Adipocyte (in vitro differentiated cells): ENCODE results near the gene HACD2.
"Not testable (repeated sequence)": the region's sequence is repeated elsewhere in the genome, so short reads cannot be mapped to it uniquely, and the experiment has no call there.

Experiments used
- DNase-seq: peaks from one replicate; pipeline ENCODE4 v3.0.0-alpha.2; 2015; ENCODE audit warnings: low read depth
- H3K27me3 ChIP-seq: replicated peaks from 2 replicates; pipeline ENCODE4 v1.7.0; 2013; ENCODE audit warnings: mild to moderate bottlenecking, low read length, moderate library complexity; ENCODE audit not compliant: control insufficient read depth, insufficient read depth
- H3K36me3 ChIP-seq: 2 replicates; pipeline ENCODE4 v1.7.0; 2013; ENCODE audit warnings: low read length, mild to moderate bottlenecking, moderate library complexity; ENCODE audit not compliant: control insufficient read depth, insufficient read depth, severe bottlenecking
- H3K4me1 ChIP-seq: 2 replicates; pipeline ENCODE4 v1.7.0; 2013; ENCODE audit warnings: mild to moderate bottlenecking, low read length, moderate library complexity; ENCODE audit not compliant: control insufficient read depth, insufficient read depth
- H3K4me3 ChIP-seq: 2 replicates; pipeline ENCODE4 v1.7.0; 2013; ENCODE audit warnings: mild to moderate bottlenecking, low read length, moderate library complexity
- H3K9ac ChIP-seq: 2 replicates; pipeline ENCODE4 v1.7.0; 2013; ENCODE audit warnings: mild to moderate bottlenecking, low read length, moderate library complexity
- H3K9me3 ChIP-seq: 2 replicates; pipeline ENCODE4 v1.7.0; 2013; ENCODE audit warnings: mild to moderate bottlenecking, low read length, moderate library complexity; ENCODE audit not compliant: control insufficient read depth

Gene HACD2

DNA sequence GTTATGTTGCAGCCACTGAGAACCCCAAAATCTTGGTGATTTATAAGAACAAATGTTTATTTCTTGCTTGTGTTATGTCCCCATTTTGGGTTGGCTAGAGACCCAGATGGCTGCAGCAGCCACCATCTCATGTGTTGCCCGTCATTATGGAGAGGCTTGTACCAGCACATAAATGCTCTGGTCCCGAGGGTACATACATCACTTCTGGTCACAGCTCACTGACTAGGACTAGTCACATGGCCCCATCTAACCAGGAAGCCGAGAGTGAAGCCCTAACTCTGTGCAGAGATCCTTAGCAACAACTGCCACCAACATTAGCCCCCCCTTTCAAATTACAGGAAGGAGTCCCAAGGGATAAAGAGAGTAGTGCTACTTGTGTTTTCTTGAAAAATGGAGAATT lies 25.5 kb upstream of the HACD2 start:
- H3K36me3 ChIP-seq: peaks cover 45% of the 10 kb centered on the region
- H3K9ac ChIP-seq: no peak overlapping the region
- H3K4me3 ChIP-seq: no peak overlapping the region
- no peaks in the 10 kb centered on the region for H3K27me3 ChIP-seq
- no peaks in the 10 kb centered on the region for H3K9me3 ChIP-seq
- no peak for DNase-seq
- peaks cover 16% of the 10 kb centered on the region for H3K4me1 ChIP-seq

DNA sequence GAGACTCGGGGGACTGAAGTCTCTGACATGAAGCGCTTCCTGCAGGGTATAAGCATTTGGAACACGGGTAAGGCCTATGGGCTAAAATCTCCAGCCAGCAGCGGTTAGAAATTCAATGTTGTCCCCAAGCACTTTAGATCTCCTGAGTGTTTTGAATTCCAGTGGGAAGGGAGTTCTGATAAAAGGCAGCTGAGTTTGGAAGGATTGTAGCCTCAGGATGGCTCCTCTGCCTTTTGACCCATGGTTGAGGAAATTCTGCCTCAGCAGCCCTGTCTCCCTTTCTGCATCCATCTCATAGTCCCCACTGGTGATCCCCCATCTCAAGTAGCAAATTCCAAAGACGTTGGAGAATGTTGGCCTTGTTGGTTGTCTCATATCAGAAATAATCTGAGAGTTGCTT lies 24.2 kb upstream of the HACD2 start:
- H3K9me3 ChIP-seq: no peaks in the 10 kb centered on the region
- H3K4me1 ChIP-seq: peaks cover 27% of the 10 kb centered on the region
- H3K36me3 ChIP-seq: peaks cover 38% of the 10 kb centered on the region
- H3K27me3 ChIP-seq: no peaks in the 10 kb centered on the region
- no peak for DNase-seq
- H3K4me3 ChIP-seq: no peak overlapping the region
- H3K9ac ChIP-seq: no peak overlapping the region

DNA sequence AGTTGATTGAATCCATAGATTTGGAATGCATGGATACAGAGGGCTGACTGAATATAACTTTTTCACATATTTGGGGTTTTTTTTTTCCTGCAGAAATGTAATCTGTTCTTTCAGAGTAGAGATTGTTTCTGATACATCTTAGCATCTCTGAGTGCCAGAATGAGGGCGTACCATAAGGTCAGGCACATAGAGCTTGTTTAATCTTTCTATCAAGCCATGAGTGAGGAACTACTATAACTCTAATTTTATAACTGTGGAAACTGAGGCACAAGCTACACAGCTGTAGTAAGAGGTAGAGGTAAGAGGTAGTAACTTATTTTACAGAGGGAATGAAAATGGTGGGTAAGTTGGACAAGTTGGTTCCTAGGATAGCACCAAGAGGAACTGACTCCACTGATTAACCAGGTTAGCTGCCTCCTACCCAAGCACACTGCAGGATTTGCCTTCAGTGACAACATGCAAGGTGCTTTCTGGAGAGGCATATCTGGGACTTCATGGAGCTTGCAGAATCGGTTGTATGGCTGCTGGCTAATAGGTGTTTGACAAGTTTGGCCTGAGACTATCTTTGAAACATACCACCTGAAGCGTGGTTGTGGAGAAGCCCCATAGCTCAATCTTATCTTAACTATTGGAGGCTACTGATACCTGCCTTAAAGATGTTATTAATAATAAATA lies 23.5 kb upstream of the HACD2 start:
- H3K9me3 ChIP-seq: no peaks in the 10 kb centered on the region

DNA sequence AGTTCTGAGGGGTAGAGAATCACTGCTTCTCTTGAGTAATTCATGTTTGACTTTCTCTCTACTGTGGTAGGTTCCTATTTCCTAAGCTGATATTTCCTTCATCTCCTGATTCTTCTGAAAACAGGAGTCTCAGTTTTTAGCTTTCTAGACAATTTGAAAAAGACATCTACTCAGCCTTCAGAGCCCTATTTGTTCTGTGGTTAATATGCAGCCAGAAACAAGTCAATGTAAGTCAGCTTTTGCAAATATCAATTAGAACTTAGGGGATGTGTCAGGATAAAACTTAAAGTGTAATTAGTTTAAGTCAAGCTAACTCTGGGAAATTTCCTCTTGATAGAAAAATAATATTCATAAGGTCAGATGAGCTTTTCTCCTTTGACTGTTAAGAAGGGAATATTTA lies 21.7 kb upstream of the HACD2 start:
- Histone ChIP-seq H3K4me1 (peaks cover 51% of the 10 kb centered on the region), H3K36me3 (peaks cover 12% of the 10 kb centered on the region), H3K4me3 (no peak overlapping the region), H3K9me3 (no peaks in the 10 kb centered on the region), H3K27me3 (no peaks in the 10 kb centered on the region), H3K9ac (peak overlapping the region; percentile 46)
- no peak for DNase-seq

More for the DNA sequence above, 23.5 kb upstream of the HACD2 start:
- Histone ChIP-seq H3K9ac (no peak overlapping the region), H3K4me1 (peaks cover 34% of the 10 kb centered on the region), H3K27me3 (no peaks in the 10 kb centered on the region), H3K36me3 (peaks cover 31% of the 10 kb centered on the region), H3K4me3 (no peak overlapping the region)
- DNase-seq: no peak

DNA sequence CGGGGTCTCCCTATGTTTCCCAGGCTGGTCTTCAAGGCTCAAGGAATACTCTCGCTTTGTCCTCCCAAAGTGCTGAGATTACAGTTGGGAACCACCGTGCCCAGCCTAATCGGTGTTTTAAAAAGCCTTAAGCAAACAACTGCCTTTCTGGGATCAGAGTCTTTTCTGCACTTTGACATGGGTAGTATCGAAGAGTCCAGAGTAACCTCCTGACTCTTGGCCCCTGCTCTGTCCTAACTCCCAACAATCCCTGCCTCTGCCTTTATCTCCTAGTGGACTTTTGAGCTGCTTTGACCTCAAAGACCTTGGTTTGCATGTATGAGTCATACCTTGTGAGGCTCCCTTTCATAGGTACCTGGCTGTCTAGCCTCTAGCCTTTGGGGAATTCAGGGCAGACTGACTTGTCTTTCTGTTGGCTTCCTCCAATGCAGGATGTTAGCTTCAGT lies 21.0 kb upstream of the HACD2 start:
- Histone ChIP-seq H3K36me3 (peaks cover 7% of the 10 kb centered on the region), H3K4me1 (peaks cover 58% of the 10 kb centered on the region), H3K27me3 (no peaks in the 10 kb centered on the region), H3K9ac (no peak overlapping the region), H3K9me3 (no peaks in the 10 kb centered on the region), H3K4me3 (no peak overlapping the region)
- DNase-seq: no peak

DNA sequence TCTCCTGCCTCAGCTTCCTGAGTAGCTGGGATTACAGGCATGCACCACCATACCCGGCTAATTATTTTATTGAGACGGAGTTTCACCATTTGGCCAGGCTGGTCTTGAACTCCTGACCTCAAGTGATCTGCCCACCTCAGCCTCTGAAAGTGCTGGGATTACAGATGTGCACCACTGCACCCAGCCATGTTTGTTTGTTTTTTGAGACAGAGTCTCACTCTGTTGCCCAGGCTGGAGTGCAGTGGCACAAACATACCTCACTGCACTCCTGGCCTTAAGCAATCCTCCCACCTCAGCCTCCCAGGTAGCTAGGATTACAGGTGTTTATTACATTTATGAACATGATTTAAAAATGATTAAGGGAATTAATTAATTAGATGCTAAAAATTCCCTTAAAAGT lies 18.3 kb upstream of the HACD2 start:
- not testable (repeated sequence) for H3K9ac ChIP-seq, H3K36me3 ChIP-seq

DNA sequence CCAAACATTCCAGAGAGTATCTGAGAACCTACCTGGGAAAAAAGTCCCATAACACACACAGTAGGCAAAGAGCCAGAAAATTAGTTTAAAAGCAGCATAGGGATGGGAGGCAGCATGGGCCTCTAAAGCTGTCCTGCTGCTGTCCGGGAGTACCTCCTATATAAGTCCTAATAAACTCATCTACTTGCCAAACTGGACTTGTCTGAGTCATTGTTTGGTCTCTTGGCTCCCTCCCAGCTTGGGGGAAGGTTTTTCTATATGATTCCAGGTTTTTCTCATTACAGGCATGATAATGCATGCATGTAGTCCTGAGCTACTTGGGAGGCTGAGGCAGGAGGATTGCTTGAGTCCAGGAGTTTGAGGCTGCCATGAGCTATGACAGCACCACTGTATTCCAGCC lies 17.5 kb upstream of the HACD2 start:
- Histone ChIP-seq H3K27me3 (no peaks in the 10 kb centered on the region), H3K9ac (peak overlapping the region; percentile 15), H3K9me3 (no peaks in the 10 kb centered on the region), H3K4me3 (no peak overlapping the region), H3K36me3 (no peaks in the 10 kb centered on the region), H3K4me1 (peaks cover 63% of the 10 kb centered on the region)
- DNase-seq: peak; percentile 53

More for the DNA sequence above, 18.3 kb upstream of the HACD2 start:
- H3K4me3 ChIP-seq, H3K27me3 ChIP-seq, H3K9me3 ChIP-seq, DNase-seq: not testable (repeated sequence)
- H3K4me1 ChIP-seq: peaks cover 63% of the 10 kb centered on the region

DNA sequence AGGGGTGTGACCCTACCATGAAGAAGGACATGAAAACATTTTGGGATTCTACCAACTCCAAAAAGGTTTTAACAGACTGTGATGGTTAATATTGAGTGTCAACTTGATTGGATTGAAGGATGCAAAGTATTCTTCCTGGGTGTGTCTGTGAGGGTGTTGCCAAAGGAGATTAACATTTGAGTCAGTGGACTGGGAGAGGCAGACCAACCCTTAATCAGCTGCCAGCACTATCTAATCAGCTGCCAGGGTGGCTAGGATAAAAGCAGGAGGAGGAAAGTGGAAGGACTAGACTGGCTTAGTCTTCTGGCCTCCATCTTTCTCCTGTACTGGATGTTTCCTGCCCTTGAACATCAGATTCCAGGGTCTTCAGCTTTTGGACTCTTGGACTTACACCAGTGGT lies 16.0 kb upstream of the HACD2 start:
- not testable (repeated sequence) for DNase-seq, H3K9me3 ChIP-seq, H3K4me3 ChIP-seq, H3K9ac ChIP-seq, H3K27me3 ChIP-seq, H3K36me3 ChIP-seq
- H3K4me1 ChIP-seq: peaks cover 51% of the 10 kb centered on the region

DNA sequence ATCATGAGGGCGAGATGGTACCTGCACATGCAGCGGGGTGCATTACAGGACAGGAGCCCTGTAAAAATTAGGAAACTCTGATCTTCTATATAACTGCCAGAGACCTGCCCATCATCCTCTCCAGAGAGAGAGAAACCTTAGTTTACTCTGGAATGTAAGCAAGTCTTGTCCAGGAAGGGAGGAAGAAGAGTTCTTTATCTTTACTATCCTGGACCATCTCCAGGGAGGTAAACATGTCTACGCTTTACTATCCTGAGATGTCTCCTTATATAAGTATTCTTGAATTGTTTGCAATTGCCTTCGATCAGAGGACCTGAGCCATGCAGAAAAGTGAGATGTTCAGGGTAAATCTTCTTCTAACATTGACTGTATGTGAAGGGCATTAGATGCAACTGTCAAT lies 12.7 kb upstream of the HACD2 start:
- Histone ChIP-seq H3K27me3 (no peaks in the 10 kb centered on the region), H3K36me3 (no peaks in the 10 kb centered on the region), H3K9me3 (no peaks in the 10 kb centered on the region), H3K9ac (no peak overlapping the region), H3K4me1 (peaks cover 21% of the 10 kb centered on the region), H3K4me3 (no peak overlapping the region)
- DNase-seq: no peak

DNA sequence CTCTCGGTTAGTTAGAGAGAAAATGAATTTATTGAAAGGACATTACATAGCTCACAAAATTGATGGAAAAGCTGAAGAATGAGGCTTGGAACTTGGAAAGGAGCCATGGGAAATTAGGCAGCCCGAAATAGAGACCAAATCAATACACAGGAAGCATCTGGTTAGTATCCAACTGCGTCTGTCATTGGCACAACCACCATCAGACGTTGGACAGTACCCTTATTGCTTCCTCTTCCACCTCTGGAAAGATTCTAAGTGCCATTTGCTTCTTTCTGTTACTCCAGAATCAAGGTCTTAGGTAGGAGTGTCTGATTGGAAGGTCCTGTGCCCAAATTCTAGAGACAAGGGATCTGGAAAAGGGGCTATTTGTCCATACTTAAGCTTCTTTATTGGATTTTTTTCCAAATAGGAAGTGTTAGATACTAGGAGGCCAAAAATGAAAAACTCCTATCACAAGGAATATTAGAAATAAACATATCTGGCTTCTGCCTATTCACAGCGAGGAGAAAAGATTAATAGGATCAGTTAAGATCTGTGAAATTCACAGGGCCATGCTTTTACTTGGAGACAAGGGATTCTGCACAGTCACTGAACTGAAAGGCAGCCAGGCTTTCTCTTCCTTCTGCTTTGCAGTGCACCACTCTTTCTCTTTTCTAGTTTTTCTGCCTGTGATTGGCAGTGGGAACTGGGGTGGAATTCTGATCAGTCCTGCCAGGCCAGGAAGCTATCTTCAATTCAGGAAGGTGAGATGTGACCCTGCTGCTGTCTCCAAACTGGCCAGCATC lies 10.7 kb upstream of the HACD2 start:
- Histone ChIP-seq H3K9ac (no peak overlapping the region), H3K9me3 (peaks cover 2% of the 10 kb centered on the region), H3K4me3 (no peak overlapping the region), H3K36me3 (no peaks in the 10 kb centered on the region), H3K4me1 (peaks cover 2% of the 10 kb centered on the region), H3K27me3 (no peaks in the 10 kb centered on the region)
- DNase-seq: no peak

DNA sequence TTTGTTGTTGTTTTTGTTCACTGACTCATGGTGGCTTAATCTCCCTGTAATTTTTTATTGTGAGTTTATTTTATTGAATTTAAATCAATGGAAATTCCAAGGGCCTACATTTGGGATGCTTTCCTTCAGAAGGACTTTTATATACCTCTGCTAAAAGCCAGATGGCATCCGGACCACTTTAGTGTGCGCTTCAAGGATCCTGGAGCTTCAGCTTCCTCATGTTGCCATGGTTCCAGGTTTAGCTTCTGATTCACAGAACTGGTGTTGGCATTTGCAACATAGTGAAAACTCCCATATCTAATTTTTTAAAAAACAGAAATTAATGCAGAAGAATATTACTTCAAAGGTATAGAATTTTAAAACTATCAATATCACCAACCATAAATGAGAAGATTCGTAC lies 8.5 kb upstream of the HACD2 start:
- peaks cover 5% of the 10 kb centered on the region for H3K9me3 ChIP-seq
- DNase-seq: no peak
- no peaks in the 10 kb centered on the region for H3K4me1 ChIP-seq
- no peaks in the 10 kb centered on the region for H3K36me3 ChIP-seq
- no peaks in the 10 kb centered on the region for H3K27me3 ChIP-seq
- no peak overlapping the region for H3K4me3 ChIP-seq
- no peak overlapping the region for H3K9ac ChIP-seq
